ENCODE measurements around the gene TAF13. TPM values are rescaled to one million over a fixed set of nuclear protein-coding genes. Genes with fewer than 3 reads are reported as not detected.
A peak's percentile ranks its signal among the peaks of the same experiment; 100 is the strongest.

Gene TAF13
- total and polyA plus RNA-seq, 9 of the 15 experiments (the other 6 are each of a cell fraction or from before 2014, with no cell fraction given): 14.9 to 77.2 (median 38.7) TPM

DNA sequence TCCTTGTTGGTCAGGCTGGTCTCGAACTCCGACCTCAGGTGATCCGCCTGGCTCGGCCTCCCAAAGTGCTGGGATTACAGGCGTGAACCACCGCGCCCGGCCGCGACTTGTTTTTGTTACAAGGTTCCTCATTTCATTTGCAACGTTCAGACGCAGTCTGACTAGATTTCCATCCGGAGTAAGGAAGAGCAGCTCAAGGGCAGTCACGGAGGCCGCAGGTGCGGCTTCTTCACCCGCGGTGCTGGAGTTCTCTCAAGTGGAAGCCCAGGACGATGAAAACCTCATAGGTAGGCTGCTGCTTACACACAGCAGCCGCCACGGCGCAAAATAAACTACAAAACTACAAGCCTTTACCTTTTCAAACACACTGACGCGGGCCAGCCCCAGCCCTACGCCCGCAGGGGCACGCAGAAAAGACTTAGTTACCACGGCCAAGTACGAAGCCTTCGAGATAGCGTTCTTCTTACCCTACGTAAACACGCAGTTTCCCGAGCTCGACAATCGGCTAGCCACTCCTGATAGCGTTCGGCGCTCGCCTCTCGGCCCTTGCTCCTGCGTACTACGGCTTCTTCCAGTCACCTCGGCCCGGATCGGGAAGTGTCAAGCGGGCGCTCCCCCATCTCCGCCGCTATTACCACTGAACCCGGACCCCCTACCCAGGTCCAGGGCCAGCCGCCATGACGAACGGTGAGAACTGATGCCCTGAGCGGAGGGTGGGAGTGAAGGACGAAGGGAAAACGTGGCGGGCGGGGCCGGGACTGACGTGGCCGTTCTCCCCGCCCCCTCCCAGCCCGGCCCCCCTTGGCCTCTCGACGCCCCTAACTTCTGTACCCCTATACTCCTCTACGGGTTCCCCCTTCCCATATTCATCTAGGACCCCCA is 14.6 kb upstream of the TAF13 start, which contains the start of gene TMEM167B (continued):
- TF ChIP-seq, protein P1, sequence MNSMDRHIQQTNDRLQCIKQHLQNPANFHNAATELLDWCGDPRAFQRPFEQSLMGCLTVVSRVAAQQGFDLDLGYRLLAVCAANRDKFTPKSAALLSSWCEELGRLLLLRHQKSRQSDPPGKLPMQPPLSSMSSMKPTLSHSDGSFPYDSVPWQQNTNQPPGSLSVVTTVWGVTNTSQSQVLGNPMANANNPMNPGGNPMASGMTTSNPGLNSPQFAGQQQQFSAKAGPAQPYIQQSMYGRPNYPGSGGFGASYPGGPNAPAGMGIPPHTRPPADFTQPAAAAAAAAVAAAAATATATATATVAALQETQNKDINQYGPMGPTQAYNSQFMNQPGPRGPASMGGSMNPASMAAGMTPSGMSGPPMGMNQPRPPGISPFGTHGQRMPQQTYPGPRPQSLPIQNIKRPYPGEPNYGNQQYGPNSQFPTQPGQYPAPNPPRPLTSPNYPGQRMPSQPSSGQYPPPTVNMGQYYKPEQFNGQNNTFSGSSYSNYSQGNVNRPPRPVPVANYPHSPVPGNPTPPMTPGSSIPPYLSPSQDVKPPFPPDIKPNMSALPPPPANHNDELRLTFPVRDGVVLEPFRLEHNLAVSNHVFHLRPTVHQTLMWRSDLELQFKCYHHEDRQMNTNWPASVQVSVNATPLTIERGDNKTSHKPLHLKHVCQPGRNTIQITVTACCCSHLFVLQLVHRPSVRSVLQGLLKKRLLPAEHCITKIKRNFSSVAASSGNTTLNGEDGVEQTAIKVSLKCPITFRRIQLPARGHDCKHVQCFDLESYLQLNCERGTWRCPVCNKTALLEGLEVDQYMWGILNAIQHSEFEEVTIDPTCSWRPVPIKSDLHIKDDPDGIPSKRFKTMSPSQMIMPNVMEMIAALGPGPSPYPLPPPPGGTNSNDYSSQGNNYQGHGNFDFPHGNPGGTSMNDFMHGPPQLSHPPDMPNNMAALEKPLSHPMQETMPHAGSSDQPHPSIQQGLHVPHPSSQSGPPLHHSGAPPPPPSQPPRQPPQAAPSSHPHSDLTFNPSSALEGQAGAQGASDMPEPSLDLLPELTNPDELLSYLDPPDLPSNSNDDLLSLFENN (IDR thresholded peaks at IDR 0.05; ENCODE audit: low read depth in 2 of 2, low read length in 2 of 2): peak; percentile 78 to 99; a peak in 3 of 4 replicates
- TF ChIP-seq CCAR2 (IDR thresholded peaks at IDR 0.05; ENCODE audit: low read depth, low read length) (0 out of 2 replicates have a peak, but pooled peaks have one; percentile 58), HDAC8 (tag; IDR thresholded peaks at IDR 0.05) (no peak), ELF2 (CRISPR knock-in tag; IDR thresholded peaks at IDR 0.05) (peak; percentile 88), ZNF699 (CRISPR knock-in tag; IDR thresholded peaks at IDR 0.05; ENCODE audit: insufficient replicate concordance) (no peak), ZC3H4 (CRISPR knock-in tag; IDR thresholded peaks at IDR 0.05; ENCODE audit: borderline replicate concordance) (no peak), PRMT5 (CRISPR knock-in tag; IDR thresholded peaks at IDR 0.05) (peak; percentile 73; the same call in 1 of the 2 replicates), NFE2 (IDR thresholded peaks at IDR 0.05; ENCODE audit: low read depth) (peak; percentile 53), MTA1 (IDR thresholded peaks at IDR 0.05; ENCODE audit: borderline replicate concordance) (peak; percentile 39; the same call in 1 of the 2 replicates), ZNF589 (CRISPR knock-in tag; IDR thresholded peaks at IDR 0.05; ENCODE audit: low read depth) (peak; percentile 87), SRSF7 (optimal IDR thresholded peaks at IDR 0.05; ENCODE audit: low read depth, low read length) (no peak), ZNF324 (CRISPR knock-in tag; IDR thresholded peaks at IDR 0.05) (no peak), SUPT5H (IDR thresholded peaks at IDR 0.05) (peak; percentile 92), SREBF1 (IDR thresholded peaks at IDR 0.05; ENCODE audit: borderline replicate concordance, low read depth, low read length) (0 out of 2 replicates have a peak, but pooled peaks have one; percentile 15), DACH1 (IDR thresholded peaks at IDR 0.05; ENCODE audit: partially characterized antibody) (peak; percentile 8), ZNF778 (CRISPR knock-in tag; IDR thresholded peaks at IDR 0.05) (no peak)
- TF ChIP-seq, protein P2, sequence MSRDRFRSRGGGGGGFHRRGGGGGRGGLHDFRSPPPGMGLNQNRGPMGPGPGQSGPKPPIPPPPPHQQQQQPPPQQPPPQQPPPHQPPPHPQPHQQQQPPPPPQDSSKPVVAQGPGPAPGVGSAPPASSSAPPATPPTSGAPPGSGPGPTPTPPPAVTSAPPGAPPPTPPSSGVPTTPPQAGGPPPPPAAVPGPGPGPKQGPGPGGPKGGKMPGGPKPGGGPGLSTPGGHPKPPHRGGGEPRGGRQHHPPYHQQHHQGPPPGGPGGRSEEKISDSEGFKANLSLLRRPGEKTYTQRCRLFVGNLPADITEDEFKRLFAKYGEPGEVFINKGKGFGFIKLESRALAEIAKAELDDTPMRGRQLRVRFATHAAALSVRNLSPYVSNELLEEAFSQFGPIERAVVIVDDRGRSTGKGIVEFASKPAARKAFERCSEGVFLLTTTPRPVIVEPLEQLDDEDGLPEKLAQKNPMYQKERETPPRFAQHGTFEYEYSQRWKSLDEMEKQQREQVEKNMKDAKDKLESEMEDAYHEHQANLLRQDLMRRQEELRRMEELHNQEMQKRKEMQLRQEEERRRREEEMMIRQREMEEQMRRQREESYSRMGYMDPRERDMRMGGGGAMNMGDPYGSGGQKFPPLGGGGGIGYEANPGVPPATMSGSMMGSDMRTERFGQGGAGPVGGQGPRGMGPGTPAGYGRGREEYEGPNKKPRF (IDR thresholded peaks at IDR 0.05; ENCODE audit: low read depth, low read length): no peak
- TF ChIP-seq, protein P3, sequence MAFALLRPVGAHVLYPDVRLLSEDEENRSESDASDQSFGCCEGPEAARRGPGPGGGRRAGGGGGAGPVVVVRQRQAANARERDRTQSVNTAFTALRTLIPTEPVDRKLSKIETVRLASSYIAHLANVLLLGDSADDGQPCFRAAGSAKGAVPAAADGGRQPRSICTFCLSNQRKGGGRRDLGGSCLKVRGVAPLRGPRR (CRISPR knock-in tag; IDR thresholded peaks at IDR 0.05): no peak
- TF ChIP-seq, protein P4, sequence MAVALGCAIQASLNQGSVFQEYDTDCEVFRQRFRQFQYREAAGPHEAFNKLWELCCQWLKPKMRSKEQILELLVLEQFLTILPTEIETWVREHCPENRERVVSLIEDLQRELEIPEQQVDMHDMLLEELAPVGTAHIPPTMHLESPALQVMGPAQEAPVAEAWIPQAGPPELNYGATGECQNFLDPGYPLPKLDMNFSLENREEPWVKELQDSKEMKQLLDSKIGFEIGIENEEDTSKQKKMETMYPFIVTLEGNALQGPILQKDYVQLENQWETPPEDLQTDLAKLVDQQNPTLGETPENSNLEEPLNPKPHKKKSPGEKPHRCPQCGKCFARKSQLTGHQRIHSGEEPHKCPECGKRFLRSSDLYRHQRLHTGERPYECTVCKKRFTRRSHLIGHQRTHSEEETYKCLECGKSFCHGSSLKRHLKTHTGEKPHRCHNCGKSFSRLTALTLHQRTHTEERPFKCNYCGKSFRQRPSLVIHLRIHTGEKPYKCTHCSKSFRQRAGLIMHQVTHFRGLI (CRISPR knock-in tag; IDR thresholded peaks at IDR 0.05): no peak
- TF ChIP-seq, protein P5, sequence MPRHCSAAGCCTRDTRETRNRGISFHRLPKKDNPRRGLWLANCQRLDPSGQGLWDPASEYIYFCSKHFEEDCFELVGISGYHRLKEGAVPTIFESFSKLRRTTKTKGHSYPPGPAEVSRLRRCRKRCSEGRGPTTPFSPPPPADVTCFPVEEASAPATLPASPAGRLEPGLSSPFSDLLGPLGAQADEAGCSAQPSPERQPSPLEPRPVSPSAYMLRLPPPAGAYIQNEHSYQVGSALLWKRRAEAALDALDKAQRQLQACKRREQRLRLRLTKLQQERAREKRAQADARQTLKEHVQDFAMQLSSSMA (CRISPR knock-in tag; IDR thresholded peaks at IDR 0.05): no peak
